Hepatic stellate cell (primary cell): ENCODE measurements around the gene CAPSL.
A peak's percentile ranks its signal among the peaks of the same experiment; 100 is the strongest.
"Not testable (repeated sequence)": the region's sequence is repeated elsewhere in the genome, so short reads cannot be mapped to it uniquely, and the experiment has no call there.

Source experiments
- DNase-seq: peaks from one replicate; pipeline ENCODE4 v3.0.0; 2011; ENCODE audit warnings: low spot score

Gene CAPSL

DNA sequence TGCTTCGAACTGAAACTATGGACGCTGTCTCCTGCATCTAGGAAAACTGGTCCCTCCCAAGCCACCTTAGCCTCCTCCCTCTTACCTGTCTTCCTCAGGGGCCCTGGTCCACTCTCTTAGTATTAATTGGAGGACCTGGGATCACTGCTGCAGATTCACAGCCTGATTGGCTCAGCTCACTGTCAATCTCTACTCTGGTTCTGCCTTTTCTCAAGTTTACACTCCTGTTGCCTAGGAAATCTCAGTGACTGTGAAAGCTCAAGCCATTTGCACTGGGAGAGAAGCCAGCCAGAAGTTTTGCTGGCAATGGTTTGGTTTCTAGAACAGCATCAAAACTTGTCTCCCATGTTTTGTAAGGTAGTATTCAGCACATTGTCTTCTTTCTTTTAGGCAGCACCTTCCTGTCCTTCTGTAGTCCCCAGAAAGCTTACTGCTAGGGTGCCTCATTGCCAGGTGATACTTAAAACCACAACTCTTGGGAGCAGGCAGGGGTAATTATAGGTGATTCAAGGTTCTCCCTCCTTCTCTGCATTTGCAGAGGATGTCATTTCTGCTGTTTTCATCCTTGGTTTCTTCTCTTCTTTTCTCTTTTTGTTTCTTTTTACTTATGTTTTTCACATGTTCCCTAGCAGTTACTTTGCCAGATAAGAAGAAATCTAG lies at the start of gene CAPSL:
TSS of gene CAPSL (minus strand) at position 55 of the 660 bp plus-strand sequence. CDS start 17,502 bp downstream, outside the sequence.
- DNase-seq: peak; percentile 12

DNA sequence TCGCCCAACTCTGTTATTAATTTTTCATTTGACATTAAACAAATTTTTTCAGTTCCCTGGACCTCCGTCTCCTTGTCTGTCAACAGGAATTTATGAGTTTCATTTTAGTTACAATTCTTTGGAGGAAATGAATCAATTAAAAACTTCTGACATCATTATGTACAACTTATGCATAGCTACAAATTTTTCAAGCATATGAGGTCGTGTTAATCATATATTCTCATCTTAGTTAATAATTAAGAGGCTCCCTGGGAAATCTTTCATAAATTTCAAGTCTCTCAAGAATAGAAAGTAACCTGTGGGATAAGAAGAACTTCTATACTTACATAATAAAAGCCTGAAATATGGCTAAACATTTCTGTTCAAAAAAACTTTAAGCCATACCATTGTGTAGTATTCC lies 49.4 kb upstream of the CAPSL start:
- DNase-seq: no peak

DNA sequence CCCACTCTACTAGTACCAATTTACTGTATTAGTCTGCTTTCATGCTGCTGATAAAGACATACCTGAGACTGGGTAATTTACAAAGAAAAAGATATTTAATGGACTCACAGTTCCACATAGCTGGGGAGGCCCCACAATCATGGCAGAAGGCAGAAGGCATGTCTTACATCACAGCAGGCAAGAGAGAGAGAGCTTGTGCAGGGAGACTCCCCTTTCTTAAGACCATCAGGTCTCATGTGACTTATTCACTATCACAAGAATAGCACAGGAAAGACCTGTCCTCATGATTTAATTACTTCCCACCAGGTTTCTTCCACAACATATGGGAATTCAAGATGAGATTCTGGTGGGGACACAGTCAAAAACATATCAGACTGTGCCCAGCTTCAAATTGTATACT lies 41.3 kb upstream of the CAPSL start:
- DNase-seq: no peak

DNA sequence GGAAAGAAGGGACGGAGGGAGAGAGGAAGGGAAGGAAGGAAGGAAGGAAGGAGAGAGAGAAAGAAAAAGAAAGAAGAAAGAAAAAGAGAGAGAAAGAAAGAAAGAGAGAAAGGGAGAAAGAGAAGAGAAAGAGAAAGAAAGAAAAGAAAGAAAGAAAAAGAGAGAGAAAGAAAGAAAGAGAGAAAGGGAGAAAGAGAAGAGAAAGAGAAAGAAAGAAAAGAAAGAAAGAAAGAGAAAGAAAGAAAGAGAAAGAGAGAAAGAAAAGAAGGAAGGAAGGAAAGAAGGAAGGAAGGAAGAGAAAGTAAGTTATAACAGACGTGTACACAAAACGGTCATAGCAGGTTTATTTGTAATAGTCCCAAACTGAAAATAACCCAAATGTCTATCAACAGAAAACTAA lies 38.4 kb upstream of the CAPSL start:
- DNase-seq: not testable (repeated sequence)

DNA sequence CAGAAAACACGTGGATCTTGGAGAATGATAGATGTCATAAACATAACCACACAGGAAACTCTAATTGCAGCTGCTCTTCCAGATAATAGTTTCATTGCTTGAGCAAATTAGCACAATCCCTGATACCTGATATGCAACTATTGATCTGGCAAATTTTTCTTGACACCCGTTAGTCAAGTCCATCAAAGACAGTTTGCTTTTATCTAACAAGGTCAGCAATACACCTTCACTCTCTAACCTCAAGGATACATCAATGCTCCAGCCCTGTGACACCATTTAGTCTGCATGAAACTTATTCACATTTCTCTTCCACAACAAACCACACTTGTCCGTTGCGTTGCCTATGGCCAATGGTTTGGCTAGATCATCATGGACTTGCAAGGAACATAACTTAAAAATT lies 36.1 kb upstream of the CAPSL start:
- no peak for DNase-seq

DNA sequence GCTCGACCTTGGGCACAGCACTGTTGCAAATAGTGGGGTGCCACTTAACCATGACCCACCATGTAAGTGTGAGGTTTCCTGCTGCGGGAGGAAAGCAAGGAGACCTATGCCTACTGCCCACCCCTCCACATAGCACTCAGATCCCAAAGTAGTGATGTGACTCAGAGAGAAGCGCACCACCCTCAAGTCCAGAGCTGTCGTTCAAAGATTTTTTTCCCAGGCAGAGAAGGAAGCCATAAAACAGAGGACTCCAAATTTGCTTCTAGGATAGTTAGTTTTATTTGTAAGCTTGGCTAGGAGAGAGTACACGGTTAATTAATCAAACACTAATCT lies 33.4 kb upstream of the CAPSL start:
- DNase-seq: no peak

DNA sequence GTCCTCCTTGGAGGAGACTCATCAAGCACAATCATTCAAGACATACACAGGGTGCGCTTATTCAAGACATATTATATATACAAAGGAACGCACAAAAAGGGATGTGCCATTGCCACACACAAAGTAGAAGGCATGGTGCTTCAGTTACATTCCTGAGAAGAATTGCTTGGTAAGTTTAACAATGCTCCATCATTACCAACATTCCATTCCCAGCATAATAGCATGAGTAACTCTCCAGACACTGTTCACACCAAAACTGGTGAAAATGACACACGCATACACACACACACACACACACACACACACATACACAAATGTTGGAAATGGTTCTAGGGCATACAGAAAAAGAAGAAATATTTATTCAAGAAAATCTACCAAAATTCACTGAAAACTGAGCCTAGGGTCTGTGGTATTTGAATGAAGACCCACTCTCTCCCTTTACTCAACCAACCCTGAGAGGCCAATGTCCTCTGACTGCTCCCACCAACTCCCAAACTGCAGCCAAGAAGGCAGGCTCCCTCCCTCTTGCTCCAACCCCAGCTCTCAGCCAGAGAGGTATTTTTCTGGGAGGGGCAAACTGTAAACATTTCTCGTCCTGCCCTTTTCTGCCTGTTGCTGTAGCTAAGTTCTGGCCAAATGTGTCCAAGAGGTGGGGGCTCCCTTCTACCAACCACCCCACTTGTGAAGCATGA lies 32.9 kb upstream of the CAPSL start:
- no peak for DNase-seq

DNA sequence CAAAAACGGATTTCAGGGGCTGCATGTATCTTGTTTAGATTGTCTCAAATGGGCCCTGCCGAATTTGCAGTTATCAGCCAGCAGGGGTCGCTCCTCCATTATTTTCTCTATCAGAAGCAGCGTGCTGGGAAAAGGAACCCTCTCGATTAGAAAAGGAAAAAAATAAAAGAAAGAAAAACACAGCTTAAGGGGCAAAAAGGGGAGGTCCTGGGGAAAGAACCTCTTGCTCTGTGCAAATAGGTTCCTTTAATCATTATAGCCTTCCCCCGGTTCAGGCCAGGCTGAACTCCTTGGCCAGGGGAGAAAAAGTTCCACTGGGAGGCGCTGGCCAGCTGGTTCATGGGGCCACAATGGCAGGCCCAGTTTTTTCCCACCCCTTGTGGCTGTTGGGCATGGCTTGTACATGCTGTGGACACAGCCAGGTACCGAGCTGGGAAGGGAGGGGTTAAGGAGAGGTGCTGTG lies 25.0 kb upstream of the CAPSL start:
- DNase-seq: no peak

DNA sequence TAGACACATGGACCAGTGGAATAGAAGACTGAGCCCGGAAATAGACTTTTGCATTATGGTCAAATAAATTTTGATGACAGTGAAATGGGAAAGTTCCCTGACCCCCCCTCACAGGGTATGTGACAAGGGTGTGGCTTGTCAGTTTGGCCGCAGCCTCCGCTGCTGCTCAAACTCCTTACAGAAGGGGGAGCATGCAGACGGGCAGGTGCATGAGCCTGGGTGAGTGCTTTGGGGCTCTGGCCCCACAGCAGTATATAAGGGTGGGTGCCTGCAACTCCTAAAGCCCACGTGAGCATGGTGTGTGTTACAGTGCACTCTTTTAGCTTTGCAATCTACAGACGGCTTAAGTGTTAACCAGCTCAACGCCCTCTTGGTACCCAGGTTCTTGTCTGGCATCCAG lies 21.9 kb upstream of the CAPSL start:
- no peak for DNase-seq

DNA sequence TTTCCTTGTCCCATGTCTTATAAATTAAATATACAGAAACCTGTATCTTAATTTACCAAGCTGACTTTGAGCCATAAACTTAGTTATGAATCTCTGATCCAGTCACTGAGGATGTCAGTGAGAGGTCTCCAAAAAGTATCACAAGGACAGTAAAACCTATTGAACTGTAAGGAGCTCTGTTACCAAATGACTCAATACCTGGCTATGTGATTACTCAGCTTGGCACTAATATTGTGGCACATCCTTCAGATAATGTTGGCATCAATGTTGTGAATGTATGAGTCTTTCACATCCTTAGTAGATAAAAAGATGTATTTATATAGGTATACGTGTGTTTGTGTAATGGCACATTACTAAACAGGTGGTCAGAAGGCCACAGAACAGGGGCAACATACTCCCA lies 18.0 kb upstream of the CAPSL start:
- DNase-seq: no peak

DNA sequence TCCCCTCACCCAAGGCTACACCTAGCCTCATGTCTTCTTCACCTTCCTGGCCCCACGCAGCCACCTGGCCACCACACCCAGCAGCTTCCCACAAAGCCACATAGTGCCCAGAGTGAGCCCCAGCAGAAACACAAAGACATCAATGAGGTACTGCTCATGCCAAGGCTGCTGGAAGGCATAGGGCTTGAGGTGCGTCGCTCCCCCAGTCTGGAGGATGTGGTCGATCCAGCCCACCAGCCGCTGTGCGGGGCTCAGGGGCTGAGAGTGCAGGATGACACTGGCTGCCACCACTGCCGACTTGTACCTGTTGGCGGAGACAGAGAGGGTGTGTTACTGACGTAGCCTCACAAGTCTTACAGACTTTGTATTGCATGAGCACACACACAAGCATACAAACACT lies 15.8 kb upstream of the CAPSL start:
- DNase-seq: no peak

DNA sequence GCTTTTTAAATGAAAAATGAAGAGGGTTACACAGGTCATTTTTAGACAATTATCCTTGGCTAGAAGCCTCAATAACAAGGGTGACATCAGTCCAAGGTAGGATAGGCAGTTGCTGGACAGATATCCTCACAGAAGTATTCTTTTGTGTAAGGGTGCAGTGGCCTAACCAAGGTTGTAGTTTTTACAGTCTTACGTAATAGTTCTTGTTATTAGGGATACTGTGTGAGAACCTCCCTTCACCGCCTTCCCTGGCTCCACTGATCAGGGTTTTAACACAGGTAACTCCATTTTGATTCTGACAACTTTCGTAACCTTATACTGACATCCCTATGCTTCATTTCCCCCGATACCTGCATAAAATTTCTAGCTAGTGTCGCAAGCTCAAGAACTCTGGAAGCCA lies 8.7 kb upstream of the CAPSL start:
- DNase-seq: no peak

DNA sequence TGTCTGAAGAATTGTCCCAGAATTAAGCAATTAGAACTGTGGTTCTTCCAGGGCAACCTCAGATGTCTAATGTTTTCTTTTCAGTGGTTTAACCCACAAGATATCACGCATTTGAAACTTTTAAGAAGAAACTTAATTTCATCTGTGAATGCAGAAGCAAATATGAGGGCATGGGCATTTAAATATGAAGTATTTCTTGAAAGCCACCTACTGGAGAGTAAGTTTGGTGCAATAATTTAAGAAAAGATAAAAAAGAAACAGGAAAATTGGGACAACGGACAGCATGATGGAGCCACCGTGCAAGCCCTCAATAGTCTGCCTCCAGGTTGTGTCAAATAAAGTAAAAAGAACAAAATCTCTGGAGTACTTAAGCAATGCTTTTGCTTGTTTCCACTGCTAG lies 1.2 kb upstream of the CAPSL start:
- DNase-seq: no peak

DNA sequence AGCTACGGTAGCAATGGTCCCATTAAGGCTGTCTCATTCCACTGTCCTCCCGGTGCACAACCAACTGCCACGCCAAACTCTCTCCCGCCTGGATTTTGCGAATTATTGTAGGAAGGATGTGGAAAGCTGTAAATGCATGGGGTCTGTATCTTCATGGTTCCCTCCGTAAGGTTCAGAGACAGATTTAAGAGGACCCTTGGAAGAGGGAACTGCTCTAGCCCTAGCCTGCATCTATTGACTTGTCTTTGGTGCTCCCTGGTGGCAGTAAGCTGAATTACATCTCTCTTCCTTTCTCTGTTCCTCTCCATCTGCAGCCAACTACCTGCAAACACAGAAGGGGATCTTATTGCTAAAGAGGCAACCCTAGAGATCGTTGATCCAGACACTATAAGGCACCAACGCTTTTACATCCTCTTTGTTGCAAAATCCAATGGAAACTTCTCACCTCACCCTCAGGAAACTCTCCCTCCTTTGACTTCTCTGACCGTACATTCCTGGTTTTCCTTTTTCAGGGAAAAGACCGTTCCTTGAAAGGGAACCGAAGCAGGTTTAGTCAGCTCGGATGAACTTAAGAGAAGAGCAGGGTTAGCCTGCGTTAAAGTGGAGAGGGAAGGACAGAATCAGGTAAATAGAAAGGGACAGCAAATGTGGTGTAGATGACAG lies 11.9 kb downstream of the CAPSL start:
- DNase-seq: peak; percentile 50

DNA sequence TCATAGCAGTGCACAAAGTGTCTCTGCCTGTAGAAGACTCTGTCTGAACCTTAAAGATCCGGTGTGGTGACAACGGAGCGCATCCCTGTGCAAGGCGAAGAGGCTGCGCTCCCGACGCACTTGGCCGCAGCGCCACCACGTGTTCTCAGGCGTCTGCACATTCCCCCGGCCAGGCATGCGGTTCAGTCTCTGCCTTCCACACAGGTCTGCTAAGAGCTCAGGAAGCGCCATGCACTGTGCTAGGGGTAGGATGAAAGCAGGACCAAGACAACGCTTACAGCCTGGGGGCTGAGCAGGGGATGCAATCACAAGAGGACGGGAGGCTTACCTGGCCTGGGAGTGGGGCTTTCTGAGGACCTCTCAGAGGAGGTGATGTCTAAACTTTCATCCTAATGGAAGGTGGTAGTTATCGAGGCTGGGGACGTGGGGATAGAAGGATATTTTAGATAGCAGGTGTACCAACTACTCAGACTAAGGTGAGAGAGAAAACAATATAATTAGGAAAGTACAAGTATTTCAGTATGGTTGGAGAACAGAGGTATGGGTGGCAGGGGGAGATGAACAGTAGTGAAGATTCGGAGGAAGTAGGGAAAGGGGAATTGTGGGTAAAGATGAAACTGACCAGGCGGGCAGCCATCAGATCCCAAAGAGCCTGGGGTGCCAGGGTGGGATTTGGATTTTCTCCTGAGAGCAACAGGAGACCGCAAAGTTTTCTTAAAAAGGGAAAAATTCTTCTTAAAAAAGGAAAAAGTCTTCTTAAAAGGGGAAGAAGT lies 13.3 kb downstream of the CAPSL start:
- peak; percentile 49 for DNase-seq

DNA sequence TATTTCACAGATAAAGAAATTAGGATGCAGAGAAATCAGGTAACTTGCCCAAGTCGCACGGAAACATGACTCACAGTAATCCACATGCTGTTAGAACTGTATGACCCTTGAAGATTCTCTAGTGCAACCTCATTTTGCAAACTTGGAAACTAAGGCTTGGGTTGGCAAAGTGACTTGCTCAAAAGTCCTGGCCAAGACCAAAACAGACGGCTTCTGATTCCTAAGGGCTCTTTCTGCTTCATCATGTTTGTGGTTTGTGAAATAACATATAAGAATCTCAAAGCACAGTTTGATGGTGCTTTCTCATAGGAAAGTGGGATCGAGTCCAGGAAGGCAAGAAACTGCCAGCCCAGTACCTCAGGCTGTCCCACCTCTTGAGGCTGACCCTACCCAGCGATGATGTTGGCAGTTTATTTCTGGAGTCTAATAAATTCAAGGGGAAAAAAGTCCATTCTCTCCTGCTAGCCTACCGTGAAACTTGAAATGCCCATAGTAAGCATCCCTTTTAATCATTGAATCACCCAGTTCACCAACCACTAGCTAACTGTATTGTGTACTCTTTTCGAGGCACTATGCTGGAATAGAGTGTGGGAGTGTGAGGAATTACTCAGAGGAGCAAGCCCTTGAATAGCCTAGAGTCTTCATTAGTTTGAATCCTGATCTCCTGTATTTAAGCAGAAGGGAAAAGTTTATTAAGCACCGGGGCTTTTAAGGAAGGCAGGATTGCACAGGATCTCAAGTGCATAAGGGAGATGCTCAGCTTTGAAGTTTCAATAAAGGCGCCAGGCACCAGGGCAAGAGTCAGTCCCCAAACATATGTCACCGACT lies 14.1 kb downstream of the CAPSL start:
- DNase-seq: peak; percentile 15

DNA sequence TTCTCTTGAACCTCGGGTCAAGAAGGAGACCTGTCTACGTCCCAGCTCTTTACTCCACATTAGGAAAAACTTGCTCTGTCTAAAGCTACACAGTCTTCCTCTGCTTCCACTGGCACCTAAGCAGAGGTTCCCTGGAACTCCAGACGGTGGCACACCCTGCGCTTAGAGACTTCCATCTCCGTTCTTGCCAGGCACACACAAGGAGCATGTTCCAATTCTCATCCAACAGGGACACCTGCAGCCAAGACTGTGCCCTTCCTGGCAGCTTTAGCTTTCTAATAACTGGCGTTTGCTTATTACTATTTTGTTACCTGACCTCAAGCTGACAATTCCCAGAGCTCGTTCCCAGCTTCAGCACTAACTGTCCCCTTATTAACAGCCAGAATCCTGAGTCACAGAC lies 16.0 kb downstream of the CAPSL start:
- DNase-seq: no peak

DNA sequence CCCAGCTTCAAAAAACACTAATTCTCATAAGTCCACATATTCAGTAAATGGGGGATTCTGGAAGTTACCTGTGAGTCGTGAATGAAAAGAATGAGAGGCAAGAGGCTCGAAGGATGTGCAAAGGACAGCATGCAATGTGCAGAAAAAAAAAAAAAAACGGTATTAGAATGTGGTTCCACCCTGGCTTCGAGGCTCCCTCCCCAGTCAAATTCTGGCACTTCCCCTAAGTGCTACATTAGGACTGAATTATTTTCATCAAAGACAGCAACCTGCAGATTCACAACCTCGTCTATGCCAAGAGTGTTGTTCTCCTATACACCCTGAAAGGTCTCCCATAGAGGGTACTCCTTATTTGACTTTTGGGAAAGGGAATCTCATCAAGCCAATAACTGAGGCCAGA lies 16.5 kb downstream of the CAPSL start:
- no peak for DNase-seq

DNA sequence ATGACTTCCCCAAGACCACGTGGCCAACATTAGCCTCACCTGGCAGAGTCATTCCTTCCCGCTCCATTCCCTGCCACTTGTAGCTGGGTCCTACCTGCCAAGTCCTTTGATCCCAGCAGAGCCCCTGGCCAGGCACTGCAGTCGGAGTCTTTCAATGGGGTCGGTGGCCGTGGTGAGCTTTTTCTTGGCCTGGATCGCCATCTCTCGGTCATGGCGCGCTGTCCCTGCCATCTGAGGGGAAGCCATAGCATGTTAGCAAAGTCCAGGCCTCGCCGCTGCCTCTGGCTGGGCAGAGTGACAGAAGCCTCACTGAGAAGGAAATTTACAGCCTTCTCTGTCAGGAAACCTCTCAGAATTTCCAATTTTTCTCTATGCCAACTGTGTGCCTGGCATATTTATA lies 17.5 kb downstream of the CAPSL start:
- peak; percentile 32 for DNase-seq

DNA sequence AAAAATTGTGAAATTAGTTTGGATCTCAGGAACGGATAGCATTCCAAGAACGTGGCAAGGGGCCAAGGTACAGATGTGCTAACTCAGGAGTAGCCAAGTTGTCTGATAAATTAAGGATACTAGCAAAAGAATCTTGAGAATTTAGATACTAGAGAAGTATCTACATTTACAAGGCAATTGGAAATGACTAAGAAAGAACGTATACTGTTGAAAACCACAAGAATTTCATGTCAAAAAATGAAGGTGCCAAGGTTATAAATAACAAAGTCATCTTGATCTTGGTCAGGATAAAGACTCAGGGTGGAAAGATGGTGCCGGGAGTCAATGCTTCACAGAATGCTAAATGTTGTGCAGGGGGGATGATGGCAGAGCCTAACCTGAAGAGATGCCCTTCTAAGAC lies 19.2 kb downstream of the CAPSL start:
- peak; percentile 47 for DNase-seq

DNA sequence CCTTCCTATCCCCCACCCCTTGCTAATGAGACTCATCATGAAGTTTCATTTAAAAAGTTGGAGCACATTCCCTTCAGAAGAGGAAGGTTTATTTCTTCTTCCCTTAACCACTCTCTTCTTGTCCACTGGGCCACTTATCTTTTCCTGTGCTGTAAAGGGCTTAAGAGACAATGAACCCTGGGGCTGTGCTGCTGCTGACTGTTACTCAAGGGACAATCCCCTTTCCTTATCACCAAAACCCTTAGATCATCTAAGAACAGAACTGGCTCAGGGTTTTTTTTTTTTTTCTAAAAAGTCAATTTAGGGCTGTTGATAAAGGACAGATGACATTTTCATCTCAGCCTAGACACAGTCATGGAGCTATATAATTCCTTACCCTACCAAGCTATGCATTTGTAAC lies 29.6 kb downstream of the CAPSL start:
- no peak for DNase-seq

DNA sequence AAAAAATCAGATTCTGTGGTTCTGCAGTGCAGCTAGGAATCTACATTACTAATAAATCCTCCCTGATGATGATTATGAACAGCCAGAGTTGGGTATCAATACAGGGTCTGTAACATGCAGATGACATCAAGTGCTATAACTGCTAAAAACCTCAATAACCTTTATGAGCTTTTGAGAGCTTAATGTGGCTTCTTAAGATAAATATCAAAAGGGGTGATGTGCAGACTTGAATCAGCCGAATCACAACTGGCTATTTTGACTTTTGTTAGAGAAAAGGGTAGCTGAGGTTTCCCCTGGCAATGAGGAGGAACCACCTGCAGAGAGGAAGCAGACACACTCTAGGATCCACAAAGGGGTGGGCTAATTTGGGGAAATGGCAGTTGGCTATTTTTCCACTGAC lies 30.2 kb downstream of the CAPSL start:
- DNase-seq: no peak
